ENCODE data around the gene FAM180B.

DNA sequence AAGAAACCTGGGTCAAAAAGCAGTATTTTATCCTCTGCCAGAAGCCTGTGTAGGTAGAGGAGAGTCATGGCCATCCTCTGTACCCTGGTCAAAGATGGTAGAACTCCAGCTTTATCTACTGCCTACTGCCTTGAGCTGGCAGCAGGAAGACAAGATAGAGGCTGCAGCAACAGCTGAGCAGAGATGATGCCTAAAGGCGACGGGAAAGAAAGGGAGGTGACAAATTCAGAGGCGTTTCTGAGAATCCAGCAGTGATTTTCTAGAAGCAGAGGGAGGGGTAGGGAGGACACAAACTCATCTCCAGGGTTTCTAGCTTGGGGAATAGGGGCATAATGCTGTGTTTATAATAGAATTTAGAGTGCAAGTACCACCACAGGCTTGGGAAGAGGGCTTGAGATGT lies 23.2 kb downstream of the FAM180B start:
- TF ChIP-seq EZH2 (IDR thresholded peaks at IDR 0.05; ENCODE audit: borderline replicate concordance, low read length), result no peak
- TF ChIP-seq, protein P1, sequence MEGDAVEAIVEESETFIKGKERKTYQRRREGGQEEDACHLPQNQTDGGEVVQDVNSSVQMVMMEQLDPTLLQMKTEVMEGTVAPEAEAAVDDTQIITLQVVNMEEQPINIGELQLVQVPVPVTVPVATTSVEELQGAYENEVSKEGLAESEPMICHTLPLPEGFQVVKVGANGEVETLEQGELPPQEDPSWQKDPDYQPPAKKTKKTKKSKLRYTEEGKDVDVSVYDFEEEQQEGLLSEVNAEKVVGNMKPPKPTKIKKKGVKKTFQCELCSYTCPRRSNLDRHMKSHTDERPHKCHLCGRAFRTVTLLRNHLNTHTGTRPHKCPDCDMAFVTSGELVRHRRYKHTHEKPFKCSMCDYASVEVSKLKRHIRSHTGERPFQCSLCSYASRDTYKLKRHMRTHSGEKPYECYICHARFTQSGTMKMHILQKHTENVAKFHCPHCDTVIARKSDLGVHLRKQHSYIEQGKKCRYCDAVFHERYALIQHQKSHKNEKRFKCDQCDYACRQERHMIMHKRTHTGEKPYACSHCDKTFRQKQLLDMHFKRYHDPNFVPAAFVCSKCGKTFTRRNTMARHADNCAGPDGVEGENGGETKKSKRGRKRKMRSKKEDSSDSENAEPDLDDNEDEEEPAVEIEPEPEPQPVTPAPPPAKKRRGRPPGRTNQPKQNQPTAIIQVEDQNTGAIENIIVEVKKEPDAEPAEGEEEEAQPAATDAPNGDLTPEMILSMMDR (conservative IDR thresholded peaks at IDR 0.05 in 1 of 2, IDR thresholded peaks at IDR 0.05 in 1 of 2; ENCODE audit: extremely low read depth in 1 of 2, insufficient read depth in 1 of 2, low read depth in 1 of 2, low read length in 2 of 2), result no peak

Data from mammary epithelial cell (primary cell).